Measurements from ENCODE around the gene WDR33.

DNA sequence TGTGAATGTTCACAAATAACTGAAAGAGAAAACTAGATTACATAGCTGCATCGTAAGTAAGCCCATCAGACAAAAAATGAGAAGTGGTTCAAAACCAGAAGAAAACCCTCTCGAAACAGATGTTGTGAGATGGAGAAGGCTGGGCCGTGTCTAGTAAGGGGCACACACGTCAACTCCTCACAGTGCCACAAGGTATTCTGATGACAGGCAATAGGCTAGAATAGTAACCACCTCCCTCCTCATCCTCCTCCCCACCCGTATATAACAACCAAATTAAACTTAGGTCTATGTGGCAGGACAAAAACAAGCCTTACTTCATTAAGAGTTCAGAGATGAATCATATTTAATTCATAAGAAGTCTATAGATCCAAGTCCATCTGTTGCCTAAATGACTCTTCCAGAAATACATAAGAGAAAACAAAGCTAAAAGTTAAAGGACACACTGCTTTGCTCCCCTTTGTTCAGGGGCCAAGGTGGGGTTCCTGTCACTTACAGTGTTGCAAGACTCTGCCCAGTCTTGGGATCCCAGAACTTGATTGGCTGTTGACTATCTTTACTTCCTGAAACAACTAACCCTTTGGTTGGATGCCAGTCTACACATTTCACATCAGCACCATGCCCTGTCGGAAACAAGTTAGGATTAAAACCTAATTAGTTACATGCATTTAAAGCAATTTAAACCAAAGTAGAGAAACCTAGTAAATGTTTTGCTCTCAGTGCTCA lies 84.7 kb downstream of the WDR33 start:
- TF ChIP-seq POLR2AphosphoS5 (IDR thresholded peaks at IDR 0.05; ENCODE audit: low read depth, low read length) (no peak), POLR2A (IDR thresholded peaks at IDR 0.05; ENCODE audit: low read depth, low read length) (no peak), TAF1 (IDR thresholded peaks at IDR 0.05; ENCODE audit: borderline replicate concordance, low read depth, low read length) (no peak)
